HCT116 (cell line): ENCODE data around the gene GRIA4.

Experiments used
- CBX3 ChIP-seq: IDR thresholded peaks from 2 replicates; pipeline ENCODE4 v1.6.1; 2012; ENCODE audit warnings: low read depth
- CEBPB ChIP-seq: IDR thresholded peaks from 2 replicates; pipeline ENCODE4 v1.6.1; 2012; ENCODE audit warnings: low read depth
- CTCF ChIP-seq, 3 experiments: fragments of 200-600 bp in 1 of 3; sonication (generic) in 1 of 3; IDR thresholded peaks in 2 of 3; conservative IDR thresholded peaks in 1 of 3; 2 replicates each; pipeline ENCODE4 v1.5.1; 2012 to 2017; ENCODE audit warnings: low read depth in 2 of 3, low read length in 2 of 3, antibody characterized with exemption in 1 of 3, borderline replicate concordance in 1 of 3, control low read depth in 1 of 3, mild to moderate bottlenecking in 1 of 3, mixed read lengths in 1 of 3, mixed run types in 1 of 3, moderate library complexity in 1 of 3; ENCODE audit not compliant: insufficient read depth in 1 of 3
- EZH2 ChIP-seq: fragments of 200-600 bp; sonication (generic); IDR thresholded peaks from 2 replicates; pipeline ENCODE4 v1.6.1; 2017; ENCODE audit warnings: antibody characterized with exemption, mixed run types
- FOSL1 ChIP-seq: IDR thresholded peaks from 2 replicates; pipeline ENCODE4 v1.6.1; 2012; ENCODE audit warnings: low read depth
- POLR2A ChIP-seq: IDR thresholded peaks from 2 replicates; pipeline ENCODE4 v1.7.0; 2011; ENCODE audit warnings: borderline replicate concordance; ENCODE audit not compliant: insufficient read depth, insufficient read length; ENCODE audit errors: extremely low read depth
- POLR2AphosphoS5 ChIP-seq: IDR thresholded peaks from 2 replicates; pipeline ENCODE4 v1.6.1; 2011; ENCODE audit warnings: mild to moderate bottlenecking, low read depth, low read length, moderate library complexity
- RAD21 ChIP-seq: IDR thresholded peaks from 2 replicates; pipeline ENCODE4 v1.6.1; 2012; ENCODE audit warnings: low read depth, mild to moderate bottlenecking
- SIN3A ChIP-seq: IDR thresholded peaks from 2 replicates; pipeline ENCODE4 v1.6.1; 2012; ENCODE audit warnings: low read depth
- SP1 ChIP-seq: IDR thresholded peaks from 2 replicates; pipeline ENCODE4 v1.6.1; 2012; ENCODE audit warnings: low read depth
- ZNF274 ChIP-seq: fragments of 200-500 bp; sonication (Bioruptor generic); IDR thresholded peaks from 2 replicates; pipeline ENCODE4 v1.6.1; 2014; ENCODE audit warnings: mild to moderate bottlenecking, low read depth, low read length, inconsistent platforms
- TF ChIP-seq, protein P1 (sequence below): IDR thresholded peaks from 2 replicates; pipeline ENCODE4 v1.6.1; 2012
- TF ChIP-seq, protein P2 (sequence below): IDR thresholded peaks from 2 replicates; pipeline ENCODE4 v1.6.1; 2012; ENCODE audit warnings: low read depth
- TF ChIP-seq, protein P3 (sequence below): IDR thresholded peaks from 2 replicates; pipeline ENCODE4 v1.6.1; 2012

DNA sequence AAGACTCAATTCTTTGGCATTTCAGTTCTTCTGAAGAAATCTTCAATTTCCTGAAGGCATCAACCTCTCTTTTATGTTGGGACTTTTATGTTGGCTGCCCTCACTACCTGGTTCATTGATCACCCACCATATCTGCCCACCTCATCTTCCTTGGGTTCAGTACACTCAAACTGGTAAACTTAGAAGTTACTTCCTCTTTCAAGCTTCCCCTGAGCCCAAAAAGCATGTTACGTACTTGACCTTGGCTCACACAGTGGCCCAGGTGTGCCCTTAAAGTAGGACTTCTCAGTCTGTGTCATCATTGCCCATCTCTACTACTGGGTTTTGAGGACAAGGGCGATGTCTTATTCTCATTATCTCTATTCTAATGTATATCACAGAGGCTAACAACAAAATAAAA, 86.1 kb downstream of the GRIA4 start:
- no peak for TF ChIP-seq CTCF (IDR thresholded peaks at IDR 0.05 in 2 of 3, conservative IDR thresholded peaks at IDR 0.05 in 1 of 3; ENCODE audit: borderline replicate concordance in 1 of 3, insufficient read depth in 1 of 3, low read depth in 2 of 3, low read length in 2 of 3)
- TF ChIP-seq, protein P1, sequence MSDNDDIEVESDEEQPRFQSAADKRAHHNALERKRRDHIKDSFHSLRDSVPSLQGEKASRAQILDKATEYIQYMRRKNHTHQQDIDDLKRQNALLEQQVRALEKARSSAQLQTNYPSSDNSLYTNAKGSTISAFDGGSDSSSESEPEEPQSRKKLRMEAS = no peak
- TF ChIP-seq EZH2 = no peak
- TF ChIP-seq, protein P2, sequence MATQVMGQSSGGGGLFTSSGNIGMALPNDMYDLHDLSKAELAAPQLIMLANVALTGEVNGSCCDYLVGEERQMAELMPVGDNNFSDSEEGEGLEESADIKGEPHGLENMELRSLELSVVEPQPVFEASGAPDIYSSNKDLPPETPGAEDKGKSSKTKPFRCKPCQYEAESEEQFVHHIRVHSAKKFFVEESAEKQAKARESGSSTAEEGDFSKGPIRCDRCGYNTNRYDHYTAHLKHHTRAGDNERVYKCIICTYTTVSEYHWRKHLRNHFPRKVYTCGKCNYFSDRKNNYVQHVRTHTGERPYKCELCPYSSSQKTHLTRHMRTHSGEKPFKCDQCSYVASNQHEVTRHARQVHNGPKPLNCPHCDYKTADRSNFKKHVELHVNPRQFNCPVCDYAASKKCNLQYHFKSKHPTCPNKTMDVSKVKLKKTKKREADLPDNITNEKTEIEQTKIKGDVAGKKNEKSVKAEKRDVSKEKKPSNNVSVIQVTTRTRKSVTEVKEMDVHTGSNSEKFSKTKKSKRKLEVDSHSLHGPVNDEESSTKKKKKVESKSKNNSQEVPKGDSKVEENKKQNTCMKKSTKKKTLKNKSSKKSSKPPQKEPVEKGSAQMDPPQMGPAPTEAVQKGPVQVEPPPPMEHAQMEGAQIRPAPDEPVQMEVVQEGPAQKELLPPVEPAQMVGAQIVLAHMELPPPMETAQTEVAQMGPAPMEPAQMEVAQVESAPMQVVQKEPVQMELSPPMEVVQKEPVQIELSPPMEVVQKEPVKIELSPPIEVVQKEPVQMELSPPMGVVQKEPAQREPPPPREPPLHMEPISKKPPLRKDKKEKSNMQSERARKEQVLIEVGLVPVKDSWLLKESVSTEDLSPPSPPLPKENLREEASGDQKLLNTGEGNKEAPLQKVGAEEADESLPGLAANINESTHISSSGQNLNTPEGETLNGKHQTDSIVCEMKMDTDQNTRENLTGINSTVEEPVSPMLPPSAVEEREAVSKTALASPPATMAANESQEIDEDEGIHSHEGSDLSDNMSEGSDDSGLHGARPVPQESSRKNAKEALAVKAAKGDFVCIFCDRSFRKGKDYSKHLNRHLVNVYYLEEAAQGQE = no peak
- no peak for TF ChIP-seq SIN3A
- TF ChIP-seq POLR2A = no peak
- TF ChIP-seq ZNF274 = no peak
- TF ChIP-seq, protein P3, sequence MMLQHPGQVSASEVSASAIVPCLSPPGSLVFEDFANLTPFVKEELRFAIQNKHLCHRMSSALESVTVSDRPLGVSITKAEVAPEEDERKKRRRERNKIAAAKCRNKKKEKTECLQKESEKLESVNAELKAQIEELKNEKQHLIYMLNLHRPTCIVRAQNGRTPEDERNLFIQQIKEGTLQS = no peak
- TF ChIP-seq CEBPB = no peak
- TF ChIP-seq FOSL1 = no peak
- no peak for TF ChIP-seq SP1
- TF ChIP-seq RAD21 = no peak
- no peak for TF ChIP-seq CBX3
- TF ChIP-seq POLR2AphosphoS5 = no peak
